Subcutaneous abdominal adipose tissue (tissue), 5 donors: ENCODE results near the gene PXDN.
A peak's percentile ranks its signal among the peaks of the same experiment; 100 is the strongest.
"Not testable (repeated sequence)": the region's sequence is repeated elsewhere in the genome, so short reads cannot be mapped to it uniquely, and the experiment has no call there.

Experiments
- H3K27ac ChIP-seq: one replicate; pipeline ENCODE4 v1.7.0; 2013; ENCODE audit warnings: low read depth, mild to moderate bottlenecking, inconsistent platforms, low read length, moderate library complexity
- H3K27me3 ChIP-seq, 5 donors: one replicate each; pipeline ENCODE4 v1.7.0; 2013; ENCODE audit warnings: low read length in 5 of 5, inconsistent platforms in 1 of 5; ENCODE audit not compliant: control insufficient read depth in 5 of 5, insufficient read depth in 4 of 5
- H3K36me3 ChIP-seq, 5 donors: one replicate each; pipeline ENCODE4 v1.7.0; 2013; ENCODE audit warnings: low read length in 5 of 5; ENCODE audit not compliant: control insufficient read depth in 5 of 5, insufficient read depth in 5 of 5
- H3K4me1 ChIP-seq, 5 donors: one replicate each; pipeline ENCODE4 v1.7.0; 2013; ENCODE audit warnings: low read length in 5 of 5, mild to moderate bottlenecking in 3 of 5, moderate library complexity in 1 of 5; ENCODE audit not compliant: control insufficient read depth in 5 of 5, insufficient read depth in 5 of 5
- H3K4me3 ChIP-seq, 5 donors: one replicate each; pipeline ENCODE4 v1.7.0; 2013; ENCODE audit warnings: low read length in 5 of 5, low read depth in 1 of 5
- H3K9ac ChIP-seq, 5 donors: one replicate each; pipeline ENCODE4 v1.7.0; 2013; ENCODE audit warnings: low read length in 5 of 5, mild to moderate bottlenecking in 4 of 5, moderate library complexity in 3 of 5
- H3K9me3 ChIP-seq, 5 donors: one replicate each; pipeline ENCODE4 v1.7.0; 2013; ENCODE audit warnings: low read length in 5 of 5; ENCODE audit not compliant: control insufficient read depth in 5 of 5
- donor health status: healthy.
- donor health status: healthy.
- donor health status: healthy.
- donor health status: healthy.
- donor health status: healthy.

The PXDN gene

DNA sequence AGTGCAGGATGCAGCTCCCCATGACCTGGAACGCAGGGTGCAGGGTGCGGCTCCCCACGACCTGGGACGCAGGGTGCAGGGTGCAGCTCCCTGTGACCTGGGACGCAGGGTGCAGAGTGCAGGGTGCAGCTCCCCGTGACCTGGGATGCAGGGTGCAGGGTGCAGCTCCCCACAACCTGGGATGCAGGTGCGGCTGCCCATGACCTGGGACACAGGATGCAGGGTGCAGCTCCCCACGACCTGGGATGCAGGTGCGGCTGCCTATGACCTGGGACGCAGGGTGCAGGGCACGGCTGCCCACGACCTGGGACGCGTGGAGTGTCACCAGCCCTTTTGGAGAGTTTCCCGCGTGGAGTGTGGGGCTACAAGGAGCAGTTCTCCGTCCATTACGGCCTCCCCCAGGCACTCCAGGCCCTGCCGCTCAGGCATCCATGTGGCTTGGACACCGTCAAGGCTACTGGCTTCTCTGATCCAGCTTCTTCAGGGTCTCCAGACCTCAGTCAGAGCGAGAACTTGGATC, 38.7 kb downstream of the PXDN start:
- peak overlapping the region in 1 of 5 donors; percentile 47 for H3K9ac ChIP-seq
- H3K9me3 ChIP-seq: no peaks in the 10 kb centered on the region

GRCh38 chr2:1704631-1705556, 39.4 kb downstream of the PXDN start:
- Histone ChIP-seq H3K36me3 (peaks cover 0 to 5% (median 0%) of the 10 kb centered on the region in 5 donors), H3K4me3 (no peak overlapping the region), H3K9ac (no peak overlapping the region), H3K27me3 (no peaks in the 10 kb centered on the region), H3K27ac (no peak overlapping the region), H3K9me3 (no peaks in the 10 kb centered on the region), H3K4me1 (peaks cover 12 to 59% (median 46%) of the 10 kb centered on the region in 5 donors)

More for the DNA sequence above, 38.7 kb downstream of the PXDN start:
- H3K27me3 ChIP-seq: no peaks in the 10 kb centered on the region
- peaks cover 0 to 5% (median 0%) of the 10 kb centered on the region in 5 donors for H3K36me3 ChIP-seq
- peaks cover 14 to 67% (median 52%) of the 10 kb centered on the region in 5 donors for H3K4me1 ChIP-seq
- peak overlapping the region; percentile 37 for H3K27ac ChIP-seq
- no peak overlapping the region for H3K4me3 ChIP-seq

GRCh38 chr2:1702186-1702565, 42.1 kb downstream of the PXDN start:
- Histone ChIP-seq H3K4me3 (no peak overlapping the region), H3K27ac (peak overlapping the region; percentile 58), H3K27me3 (no peaks in the 10 kb centered on the region), H3K36me3 (peaks cover 0 to 5% (median 0%) of the 10 kb centered on the region in 5 donors), H3K9ac (no peak overlapping the region), H3K4me1 (peaks cover 11 to 53% (median 40%) of the 10 kb centered on the region in 5 donors), H3K9me3 (no peaks in the 10 kb centered on the region)

DNA sequence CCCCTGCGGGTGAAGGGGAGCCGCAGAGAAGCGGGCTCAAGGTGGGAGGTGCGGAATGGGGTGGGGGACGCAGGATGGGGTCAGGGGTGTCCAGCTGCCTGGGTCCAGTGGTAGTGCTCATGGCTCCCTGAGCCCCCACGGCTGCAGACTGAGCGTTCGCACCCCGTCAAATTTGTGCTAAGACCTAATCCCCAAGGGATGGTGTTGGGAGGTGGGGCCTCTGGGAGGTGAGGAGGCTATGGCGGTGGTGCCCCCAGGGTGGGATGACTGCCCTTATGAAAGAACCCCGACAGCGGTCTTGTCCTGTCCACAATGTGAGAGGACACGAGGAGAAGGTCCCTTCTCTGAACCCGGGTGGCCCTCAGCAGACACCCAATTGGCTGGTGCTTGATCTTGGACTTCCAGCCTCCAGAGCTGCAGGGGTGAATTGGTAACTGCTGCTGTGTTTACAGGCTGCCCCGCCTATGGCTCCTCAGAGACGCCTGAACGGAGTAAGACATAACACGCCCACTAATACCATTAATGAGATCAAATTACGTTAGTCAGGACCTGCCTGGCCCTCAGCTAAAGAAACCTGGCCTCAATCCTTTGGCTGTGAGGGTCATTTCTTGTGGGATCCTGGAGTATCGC, 42.6 kb downstream of the PXDN start:
- peaks cover 0 to 5% (median 0%) of the 10 kb centered on the region in 5 donors for H3K36me3 ChIP-seq
- H3K4me1 ChIP-seq: peaks cover 11 to 58% (median 41%) of the 10 kb centered on the region in 5 donors
- H3K9me3 ChIP-seq: no peaks in the 10 kb centered on the region
- H3K4me3 ChIP-seq: no peak overlapping the region
- H3K9ac ChIP-seq: no peak overlapping the region
- H3K27me3 ChIP-seq: no peaks in the 10 kb centered on the region
- peak overlapping the region; percentile 58 for H3K27ac ChIP-seq

GRCh38 chr2:1701020-1701419, 43.3 kb downstream of the PXDN start:
- Histone ChIP-seq H3K27me3 (no peaks in the 10 kb centered on the region), H3K9ac (no peak overlapping the region), H3K4me3 (no peak overlapping the region), H3K36me3 (peaks cover 0 to 5% (median 0%) of the 10 kb centered on the region in 5 donors), H3K9me3 (no peaks in the 10 kb centered on the region), H3K27ac (peak overlapping the region; percentile 58), H3K4me1 (peaks cover 10 to 58% (median 38%) of the 10 kb centered on the region in 5 donors)

- peaks cover 10 to 55% (median 32%) of the 10 kb centered on the region in 5 donors for H3K4me1 ChIP-seq
- H3K36me3 ChIP-seq: not testable (repeated sequence)
Observed at GRCh38 chr2:1700427-1700826, 43.9 kb downstream of the PXDN start.

GRCh38 chr2:1698188-1698945, 45.9 kb downstream of the PXDN start:
- peak overlapping the region; percentile 95 for H3K27ac ChIP-seq
- no peak overlapping the region for H3K4me3 ChIP-seq
- H3K9ac ChIP-seq: peak overlapping the region in 2 of 5 donors; percentile 56 to 65
- H3K9me3 ChIP-seq: no peaks in the 10 kb centered on the region
- no peaks in the 10 kb centered on the region for H3K36me3 ChIP-seq
- no peaks in the 10 kb centered on the region for H3K27me3 ChIP-seq
- peaks cover 10 to 51% (median 32%) of the 10 kb centered on the region in 5 donors for H3K4me1 ChIP-seq

More at GRCh38 chr2:1700427-1700826, 43.9 kb downstream of the PXDN start:
- peak overlapping the region; percentile 58 for H3K27ac ChIP-seq
- not testable (repeated sequence) for H3K4me3 ChIP-seq, H3K9me3 ChIP-seq, H3K27me3 ChIP-seq, H3K9ac ChIP-seq

- Histone ChIP-seq H3K4me1 (peaks cover 10 to 53% (median 33%) of the 10 kb centered on the region in 5 donors), H3K27ac (peak overlapping the region; percentile 95), H3K4me3 (no peak overlapping the region), H3K27me3 (no peaks in the 10 kb centered on the region), H3K9me3 (no peaks in the 10 kb centered on the region), H3K9ac (no peak overlapping the region), H3K36me3 (peaks cover 0 to 4% (median 2%) of the 10 kb centered on the region in 5 donors)
Observed at GRCh38 chr2:1697601-1698000, 46.7 kb downstream of the PXDN start.

DNA sequence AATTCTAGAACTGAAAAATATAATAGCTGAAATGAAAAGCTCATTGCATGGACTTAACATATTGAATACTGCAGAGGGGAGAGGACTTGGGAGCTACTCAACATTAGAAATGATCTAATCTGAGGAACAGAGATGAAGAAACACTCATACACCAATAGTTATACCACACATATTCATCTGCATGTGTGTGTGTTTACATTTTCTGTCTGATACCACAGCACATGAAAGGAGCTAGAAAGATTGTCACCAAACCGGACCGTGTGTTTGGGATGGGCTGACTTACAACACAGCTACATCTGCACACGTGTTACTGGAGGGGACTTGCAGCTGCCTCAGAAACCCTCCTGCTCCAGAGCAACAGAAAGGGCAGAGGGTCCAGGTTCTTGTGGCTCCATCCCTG, 47.8 kb downstream of the PXDN start:
- Histone ChIP-seq H3K9me3 (no peaks in the 10 kb centered on the region), H3K27ac (peak overlapping the region; percentile 95), H3K36me3 (peaks cover 0 to 13% (median 12%) of the 10 kb centered on the region in 5 donors), H3K27me3 (no peaks in the 10 kb centered on the region), H3K4me3 (no peak overlapping the region), H3K4me1 (peaks cover 10 to 51% (median 35%) of the 10 kb centered on the region in 5 donors), H3K9ac (peak overlapping the region in 1 of 5 donors; percentile 13)
